ENCODE results near the gene PTPRN2. TPM values are rescaled to one million over a fixed set of nuclear protein-coding genes. Genes with fewer than 3 reads are reported as not detected.

The PTPRN2 gene
- total and polyA plus RNA-seq, 2 of the 13 experiments (the other 11 are each of a cell fraction or from before 2014, with no cell fraction given), result 2.5 to 24.2 TPM

- peak; percentile 29; the same call in 1 of the 2 replicates for TF ChIP-seq ZNF280B (CRISPR knock-in tag; IDR thresholded peaks at IDR 0.05; ENCODE audit: borderline replicate concordance)
- TF ChIP-seq MXI1 (IDR thresholded peaks at IDR 0.05; ENCODE audit: borderline replicate concordance, low read depth, low read length), result peak; percentile 47; the same call in 1 of the 3 replicates
- TF ChIP-seq FOXO1 (CRISPR knock-in tag; IDR thresholded peaks at IDR 0.05), result peak; percentile 42; the same call in 1 of the 2 replicates
- 0 out of 2 replicates have a peak, but pooled peaks have one; percentile 21 for TF ChIP-seq IKZF5 (CRISPR knock-in tag; IDR thresholded peaks at IDR 0.05)
- TF ChIP-seq ZNF292 (CRISPR knock-in tag; IDR thresholded peaks at IDR 0.05; ENCODE audit: borderline replicate concordance, low read depth), result peak; percentile 72; the same call in 1 of the 2 replicates
- 0 out of 2 replicates have a peak, but pooled peaks have one; percentile 65 for TF ChIP-seq ZBTB43 (CRISPR knock-in tag; conservative IDR thresholded peaks at IDR 0.05)
- TF ChIP-seq ZGPAT (CRISPR knock-in tag; IDR thresholded peaks at IDR 0.05), result peak; percentile 55; the same call in 1 of the 2 replicates
- TF ChIP-seq ZNF281 (CRISPR knock-in tag; IDR thresholded peaks at IDR 0.05; ENCODE audit: borderline replicate concordance), result peak; percentile 25; the same call in 1 of the 2 replicates
- peak; percentile 92 for TF ChIP-seq ARNTL (CRISPR knock-in tag; IDR thresholded peaks at IDR 0.05)
- TF ChIP-seq ARID4A (CRISPR knock-in tag; IDR thresholded peaks at IDR 0.05; ENCODE audit: borderline replicate concordance), result peak; percentile 67; the same call in 1 of the 2 replicates
- TF ChIP-seq KDM2A (CRISPR knock-in tag; IDR thresholded peaks at IDR 0.05; ENCODE audit: borderline replicate concordance, low read depth), result 0 out of 2 replicates have a peak, but pooled peaks have one; percentile 36
- TF ChIP-seq NCOA2 (CRISPR knock-in tag; IDR thresholded peaks at IDR 0.05), result 0 out of 2 replicates have a peak, but pooled peaks have one; percentile 26
- TF ChIP-seq MYC (CRISPR knock-in tag; IDR thresholded peaks at IDR 0.05; ENCODE audit: borderline replicate concordance), result peak; percentile 91
Observed at GRCh38 chr7:157854066-157854891, 733.3 kb downstream of the PTPRN2 start (continued).
